ENCODE data around the gene REV3L.

DNA sequence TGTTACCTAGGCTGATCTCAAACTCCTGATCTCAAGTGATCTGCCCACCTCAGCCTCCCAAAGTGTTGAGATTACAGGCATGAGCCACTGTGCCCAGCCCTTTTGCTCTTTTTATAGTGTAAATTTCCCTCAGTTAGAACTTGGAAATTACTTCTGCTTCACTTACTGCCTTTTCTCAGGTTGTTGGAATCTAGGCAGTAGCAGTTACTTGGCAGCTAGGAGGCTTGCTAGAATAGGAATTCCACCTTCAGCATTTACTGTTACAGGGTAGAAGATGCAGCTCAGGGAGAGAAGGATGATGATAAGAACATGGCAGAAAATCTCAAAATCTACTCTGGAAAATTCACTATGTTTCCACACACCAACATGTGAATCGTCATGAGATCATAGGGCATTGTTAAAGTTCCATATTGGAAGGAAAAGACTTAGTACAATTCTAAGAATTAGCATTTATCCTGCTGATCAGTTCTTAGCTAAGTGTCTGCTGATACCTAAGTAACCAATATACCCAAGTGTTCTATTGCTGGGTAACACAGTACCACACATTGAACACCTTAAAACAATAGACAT lies 213.5 kb downstream of the REV3L start:
- TF ChIP-seq GABPA (IDR thresholded peaks at IDR 0.05; ENCODE audit: borderline replicate concordance, insufficient read depth, low read length) (no peak), POLR2A (IDR thresholded peaks at IDR 0.05; ENCODE audit: control extremely low read depth in 1 of 2, low read depth in 2 of 2, low read length in 2 of 2) (no peak), POLR2AphosphoS5 (IDR thresholded peaks at IDR 0.05; ENCODE audit: low read depth, low read length) (no peak), BCL11A (IDR thresholded peaks at IDR 0.05; ENCODE audit: low read depth in 2 of 2, low read length in 2 of 2) (no peak), TAF1 (IDR thresholded peaks at IDR 0.05; ENCODE audit: low read depth, low read length) (no peak)
- TF ChIP-seq, protein P1, sequence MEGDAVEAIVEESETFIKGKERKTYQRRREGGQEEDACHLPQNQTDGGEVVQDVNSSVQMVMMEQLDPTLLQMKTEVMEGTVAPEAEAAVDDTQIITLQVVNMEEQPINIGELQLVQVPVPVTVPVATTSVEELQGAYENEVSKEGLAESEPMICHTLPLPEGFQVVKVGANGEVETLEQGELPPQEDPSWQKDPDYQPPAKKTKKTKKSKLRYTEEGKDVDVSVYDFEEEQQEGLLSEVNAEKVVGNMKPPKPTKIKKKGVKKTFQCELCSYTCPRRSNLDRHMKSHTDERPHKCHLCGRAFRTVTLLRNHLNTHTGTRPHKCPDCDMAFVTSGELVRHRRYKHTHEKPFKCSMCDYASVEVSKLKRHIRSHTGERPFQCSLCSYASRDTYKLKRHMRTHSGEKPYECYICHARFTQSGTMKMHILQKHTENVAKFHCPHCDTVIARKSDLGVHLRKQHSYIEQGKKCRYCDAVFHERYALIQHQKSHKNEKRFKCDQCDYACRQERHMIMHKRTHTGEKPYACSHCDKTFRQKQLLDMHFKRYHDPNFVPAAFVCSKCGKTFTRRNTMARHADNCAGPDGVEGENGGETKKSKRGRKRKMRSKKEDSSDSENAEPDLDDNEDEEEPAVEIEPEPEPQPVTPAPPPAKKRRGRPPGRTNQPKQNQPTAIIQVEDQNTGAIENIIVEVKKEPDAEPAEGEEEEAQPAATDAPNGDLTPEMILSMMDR (IDR thresholded peaks at IDR 0.05; ENCODE audit: control extremely low read depth in 1 of 3, insufficient read depth in 1 of 3, low read depth in 1 of 3, low read length in 3 of 3): no peak

Data from H1 (cell line).